Loucy (cell line): Measurements from ENCODE around the gene OR2H2.

Experiments
- H2AFZ ChIP-seq: fragments of 200-600 bp; sonication (generic); 2 replicates; pipeline ENCODE4 v1.6.0; 2016; ENCODE audit warnings: antibody characterized with exemption, mild to moderate bottlenecking, low read length, moderate library complexity
- H3F3A ChIP-seq: fragments of 200-600 bp; 2 replicates; pipeline ENCODE4 v1.6.0; 2016; ENCODE audit warnings: antibody characterized with exemption, low read depth, mild to moderate bottlenecking
- H3K27me3 ChIP-seq: fragments of 200-600 bp; sonication (generic); 2 replicates; pipeline ENCODE4 v1.6.1; 2014; ENCODE audit warnings: low read length, mild to moderate bottlenecking; ENCODE audit not compliant: insufficient read depth, poor library complexity, severe bottlenecking
- H3K36me3 ChIP-seq: fragments of 200-600 bp; sonication (generic); 2 replicates; pipeline ENCODE4 v1.6.1; 2016; ENCODE audit warnings: low read length; ENCODE audit not compliant: insufficient read depth
- H3K4me1 ChIP-seq: fragments of 200-600 bp; sonication (generic); 2 replicates; pipeline ENCODE4 v1.5.1; 2014; ENCODE audit warnings: low read length, mild to moderate bottlenecking; ENCODE audit not compliant: insufficient read depth, poor library complexity, severe bottlenecking
- H3K4me2 ChIP-seq: fragments of 200-600 bp; sonication (generic); 2 replicates; pipeline ENCODE4 v1.6.0; 2014; ENCODE audit warnings: antibody characterized with exemption, low read length, low read depth, mild to moderate bottlenecking; ENCODE audit not compliant: poor library complexity, severe bottlenecking
- H3K4me3 ChIP-seq: fragments of 200-600 bp; sonication (generic); 2 replicates; pipeline ENCODE4 v1.5.1; 2014; ENCODE audit warnings: low read length, mild to moderate bottlenecking, mixed read lengths; ENCODE audit not compliant: poor library complexity, severe bottlenecking
- H3K79me2 ChIP-seq: fragments of 200-600 bp; sonication (generic); 2 replicates; pipeline ENCODE4 v1.6.1; 2014; ENCODE audit warnings: low read length; ENCODE audit not compliant: insufficient read depth
- H3K9ac ChIP-seq: fragments of 200-600 bp; sonication (generic); 2 replicates; pipeline ENCODE4 v1.6.0; 2014; ENCODE audit warnings: mild to moderate bottlenecking, low read depth, low read length, moderate library complexity; ENCODE audit not compliant: poor library complexity, severe bottlenecking
- H3K9me2 ChIP-seq: fragments of 200-600 bp; sonication (generic); replicated peaks from 2 replicates; pipeline ENCODE4 v1.6.1; 2016; ENCODE audit warnings: low read depth, low read length, mixed read lengths
- H3K9me3 ChIP-seq: fragments of 200-600 bp; sonication (generic); 2 replicates; pipeline ENCODE4 v1.6.1; 2014; ENCODE audit warnings: mild to moderate bottlenecking, antibody characterized with exemption, low read length, low read depth; ENCODE audit not compliant: insufficient read depth
- H4K20me1 ChIP-seq: fragments of 200-600 bp; sonication (generic); 2 replicates; pipeline ENCODE4 v1.6.0; 2014; ENCODE audit warnings: antibody characterized with exemption, low read length, mild to moderate bottlenecking; ENCODE audit not compliant: insufficient read depth, poor library complexity, severe bottlenecking
- EZH2phosphoT487 ChIP-seq: fragments of 200-600 bp; IDR thresholded peaks from 2 replicates; pipeline ENCODE4 v1.6.1; 2018; ENCODE audit warnings: antibody characterized with exemption, mild to moderate bottlenecking, moderate library complexity, borderline replicate concordance
- TF ChIP-seq, protein P1 (sequence below): fragments of 200-600 bp; sonication (generic); conservative IDR thresholded peaks from 2 replicates; pipeline ENCODE4 v1.5.1; 2014; ENCODE audit warnings: mild to moderate bottlenecking, antibody characterized with exemption, low read length

Gene OR2H2

DNA sequence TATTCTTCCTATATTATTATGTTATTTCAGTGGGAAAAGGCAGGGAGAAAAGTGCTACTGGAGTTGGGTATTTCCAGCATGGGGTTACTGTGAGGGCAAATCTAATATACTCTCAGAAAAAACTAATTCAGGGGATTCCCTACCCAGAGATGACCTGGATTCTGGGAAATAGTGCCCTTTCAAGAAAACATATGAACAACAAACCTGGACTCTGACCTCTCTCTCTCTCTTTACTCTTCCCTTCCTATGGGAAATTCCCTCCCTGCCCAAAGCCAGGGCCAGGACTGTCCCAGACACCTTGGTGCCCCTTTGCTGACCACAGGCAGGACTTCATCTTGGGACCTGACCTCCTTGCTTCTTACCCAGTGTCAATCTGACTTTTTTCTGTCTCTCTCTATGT is 23.8 kb upstream of the OR2H2 start:
- Histone ChIP-seq H3K27me3 (no peaks in the 10 kb centered on the region), H3K9me2 (no peaks in the 10 kb centered on the region), H3K4me3 (no peak overlapping the region), H3K9me3 (no peaks in the 10 kb centered on the region), H3K9ac (no peak overlapping the region), H3K36me3 (no peaks in the 10 kb centered on the region), H3K79me2 (no peaks in the 10 kb centered on the region), H4K20me1 (no peaks in the 10 kb centered on the region), H3F3A (no peaks in the 10 kb centered on the region), H3K4me2 (no peak overlapping the region), H3K4me1 (no peaks in the 10 kb centered on the region), H2AFZ (no peak overlapping the region)
- no peak for TF ChIP-seq EZH2phosphoT487
- TF ChIP-seq, protein P1, sequence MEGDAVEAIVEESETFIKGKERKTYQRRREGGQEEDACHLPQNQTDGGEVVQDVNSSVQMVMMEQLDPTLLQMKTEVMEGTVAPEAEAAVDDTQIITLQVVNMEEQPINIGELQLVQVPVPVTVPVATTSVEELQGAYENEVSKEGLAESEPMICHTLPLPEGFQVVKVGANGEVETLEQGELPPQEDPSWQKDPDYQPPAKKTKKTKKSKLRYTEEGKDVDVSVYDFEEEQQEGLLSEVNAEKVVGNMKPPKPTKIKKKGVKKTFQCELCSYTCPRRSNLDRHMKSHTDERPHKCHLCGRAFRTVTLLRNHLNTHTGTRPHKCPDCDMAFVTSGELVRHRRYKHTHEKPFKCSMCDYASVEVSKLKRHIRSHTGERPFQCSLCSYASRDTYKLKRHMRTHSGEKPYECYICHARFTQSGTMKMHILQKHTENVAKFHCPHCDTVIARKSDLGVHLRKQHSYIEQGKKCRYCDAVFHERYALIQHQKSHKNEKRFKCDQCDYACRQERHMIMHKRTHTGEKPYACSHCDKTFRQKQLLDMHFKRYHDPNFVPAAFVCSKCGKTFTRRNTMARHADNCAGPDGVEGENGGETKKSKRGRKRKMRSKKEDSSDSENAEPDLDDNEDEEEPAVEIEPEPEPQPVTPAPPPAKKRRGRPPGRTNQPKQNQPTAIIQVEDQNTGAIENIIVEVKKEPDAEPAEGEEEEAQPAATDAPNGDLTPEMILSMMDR = no peak

DNA sequence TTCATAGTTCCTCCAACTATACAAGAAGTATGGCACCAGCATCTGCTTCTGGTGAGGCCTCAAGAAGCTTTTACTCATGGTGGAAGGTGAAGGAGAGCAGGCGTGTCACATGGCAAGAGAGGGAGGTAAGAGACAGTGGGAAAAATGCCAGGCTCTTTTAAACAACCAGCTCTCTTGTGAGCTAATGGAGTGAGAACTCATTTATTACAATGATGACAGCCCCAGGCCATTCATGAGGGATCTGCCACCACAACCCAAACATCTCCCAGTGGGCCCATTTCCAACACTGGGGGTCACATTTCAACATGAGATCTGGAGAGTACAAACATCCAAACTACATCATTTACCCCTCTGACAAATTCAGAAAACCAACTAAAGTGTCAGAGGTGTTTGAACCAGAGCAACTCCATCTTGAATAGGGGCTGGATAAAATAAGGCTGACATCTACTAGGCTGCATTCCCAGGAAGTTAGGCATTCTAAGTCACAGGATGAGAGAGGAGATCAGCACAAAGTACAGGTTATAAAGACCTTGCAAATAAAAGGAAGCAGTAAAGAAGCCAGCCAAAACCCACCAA is 23.2 kb upstream of the OR2H2 start:
- Histone ChIP-seq H3K79me2 (no peaks in the 10 kb centered on the region), H3F3A (no peaks in the 10 kb centered on the region), H3K9me3 (no peaks in the 10 kb centered on the region), H4K20me1 (no peaks in the 10 kb centered on the region), H3K9ac (no peak overlapping the region), H2AFZ (no peak overlapping the region), H3K4me3 (no peak overlapping the region), H3K4me2 (no peak overlapping the region), H3K36me3 (no peaks in the 10 kb centered on the region), H3K27me3 (no peaks in the 10 kb centered on the region), H3K4me1 (no peaks in the 10 kb centered on the region), H3K9me2 (no peaks in the 10 kb centered on the region)
- no peak for TF ChIP-seq EZH2phosphoT487
- TF ChIP-seq, protein P1 = no peak

DNA sequence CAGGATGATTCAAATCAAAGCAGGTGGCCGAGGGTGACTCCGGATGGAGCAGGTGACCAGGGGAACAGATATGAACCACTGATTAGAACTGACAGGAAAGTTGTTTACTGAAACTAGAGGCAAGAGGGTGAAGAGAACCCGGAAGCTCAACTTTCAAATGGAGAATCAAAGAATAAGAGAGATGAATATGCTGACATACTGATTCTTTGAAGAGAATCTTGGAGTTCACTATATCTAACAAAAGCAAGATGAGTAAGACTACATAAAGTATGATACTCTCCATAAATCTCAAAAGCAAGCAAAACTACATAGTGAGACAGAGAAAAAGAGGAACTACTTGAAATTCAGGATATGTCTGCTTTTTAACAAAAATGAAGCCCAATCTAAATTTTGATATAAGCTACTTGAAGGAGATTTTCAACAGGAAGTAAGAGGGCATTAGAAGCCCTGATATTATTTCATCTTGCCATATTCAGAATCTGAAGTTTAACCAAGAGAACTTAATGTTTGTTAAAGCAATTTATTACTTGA is 21.4 kb upstream of the OR2H2 start:
- Histone ChIP-seq H2AFZ (no peak overlapping the region), H3K4me1 (no peaks in the 10 kb centered on the region), H3K4me3 (no peak overlapping the region), H3K27me3 (no peaks in the 10 kb centered on the region), H3K9me3 (no peaks in the 10 kb centered on the region), H3K4me2 (no peak overlapping the region), H3F3A (no peaks in the 10 kb centered on the region), H3K9ac (no peak overlapping the region), H3K36me3 (no peaks in the 10 kb centered on the region), H3K79me2 (no peaks in the 10 kb centered on the region), H3K9me2 (no peaks in the 10 kb centered on the region), H4K20me1 (no peaks in the 10 kb centered on the region)
- TF ChIP-seq, protein P1 = no peak
- no peak for TF ChIP-seq EZH2phosphoT487
